Activated CD4-positive, alpha-beta T cell treated with anti-CD3 and anti-CD28 coated beads, Interleukin-2, amount 10 ng/mL, durations not matched to agents 24 days and 14 days (primary cell): ENCODE data around the gene FHAD1. TPM values are rescaled to one million over a fixed set of nuclear protein-coding genes. Genes with fewer than 3 reads are reported as not detected.
"Not testable (repeated sequence)": the region's sequence is repeated elsewhere in the genome, so short reads cannot be mapped to it uniquely, and the experiment has no call there.

ENCODE experiments used
- DNase-seq: peaks from one replicate; pipeline ENCODE4 v3.0.0; 2022
- H3K27ac Mint-ChIP-seq: one replicate; pipeline ENCODE4 v1.8.0; 2022; ENCODE audit warnings: mild to moderate bottlenecking, mixed read lengths
- H3K27me3 Mint-ChIP-seq: one replicate; pipeline ENCODE4 v1.8.0; 2022; ENCODE audit warnings: mixed read lengths
- H3K36me3 Mint-ChIP-seq: one replicate; pipeline ENCODE4 v1.8.0; 2022; ENCODE audit warnings: low read depth, mild to moderate bottlenecking, mixed read lengths
- H3K4me1 Mint-ChIP-seq: one replicate; pipeline ENCODE4 v1.8.0; 2021; ENCODE audit warnings: mixed read lengths
- H3K4me3 Mint-ChIP-seq: one replicate; pipeline ENCODE4 v1.8.0; 2022; ENCODE audit warnings: mild to moderate bottlenecking, moderate library complexity, mixed read lengths
- H3K9me3 Mint-ChIP-seq: one replicate; pipeline ENCODE4 v1.8.0; 2021; ENCODE audit warnings: mixed read lengths
- intact Hi-C: fragments of 100-400 bp; cut with micrococcal nuclease; formaldehyde crosslinking; loops from one replicate; pipeline ENCODE4 v1.15.1; 2023
- total RNA-seq: library from RNA; stranded (reverse); gene quantifications from 2 replicates; pipeline ENCODE4 v1.2.3, GENCODE V29; 2022

The FHAD1 gene
- total RNA-seq, 1 donor from 2014 or later, result not detected

- intact Hi-C loops, result no loop called here
- Mint-ChIP-seq H3K36me3 (no peaks in the 10 kb centered on the region), H3K4me1 (peaks cover 6% of the 10 kb centered on the region), H3K27ac (no peak overlapping the region), H3K9me3 (peaks cover 15% of the 10 kb centered on the region), H3K4me3 (no peak overlapping the region), H3K27me3 (peaks cover 3% of the 10 kb centered on the region)
- DNase-seq, result no peak
Measured at GRCh38 chr1:15286452-15286851, 39.4 kb downstream of the FHAD1 start.

GRCh38 chr1:15287035-15287979 is 40.3 kb downstream of the FHAD1 start:
- no peaks in the 10 kb centered on the region for H3K36me3 Mint-ChIP-seq
- peaks cover 3% of the 10 kb centered on the region for H3K27me3 Mint-ChIP-seq
- H3K9me3 Mint-ChIP-seq, result peaks cover 15% of the 10 kb centered on the region
- intact Hi-C loops, result no loop called here
- DNase-seq, result no peak
- H3K4me1 Mint-ChIP-seq, result peaks cover 6% of the 10 kb centered on the region
- no peak overlapping the region for H3K4me3 Mint-ChIP-seq
- H3K27ac Mint-ChIP-seq, result no peak overlapping the region

GRCh38 chr1:15288173-15288926 is 41.3 kb downstream of the FHAD1 start:
- no peak for DNase-seq
- Mint-ChIP-seq H3K27ac (peak overlapping the region; percentile 29), H3K36me3 (no peaks in the 10 kb centered on the region), H3K4me3 (no peak overlapping the region), H3K4me1 (peaks cover 6% of the 10 kb centered on the region), H3K27me3 (peaks cover 5% of the 10 kb centered on the region), H3K9me3 (peaks cover 15% of the 10 kb centered on the region)
- intact Hi-C loops, result no loop called here

GRCh38 chr1:15289251-15289651 is 42.2 kb downstream of the FHAD1 start:
- Mint-ChIP-seq H3K4me1 (peaks cover 6% of the 10 kb centered on the region), H3K27me3 (peaks cover 2% of the 10 kb centered on the region), H3K4me3 (no peak overlapping the region), H3K27ac (no peak overlapping the region), H3K9me3 (peaks cover 15% of the 10 kb centered on the region), H3K36me3 (no peaks in the 10 kb centered on the region)
- intact Hi-C loops, result no loop called here
- no peak for DNase-seq

- intact Hi-C loops, result no loop called here
- DNase-seq, result no peak
Measured at GRCh38 chr1:15290382-15290781, 43.4 kb downstream of the FHAD1 start.

GRCh38 chr1:15295696-15296095 is 48.7 kb downstream of the FHAD1 start:
- Mint-ChIP-seq H3K9me3 (peaks cover 7% of the 10 kb centered on the region), H3K27me3 (peaks cover 5% of the 10 kb centered on the region), H3K4me3 (no peak overlapping the region), H3K27ac (no peak overlapping the region), H3K4me1 (peaks cover 9% of the 10 kb centered on the region), H3K36me3 (no peaks in the 10 kb centered on the region)
- DNase-seq, result no peak
- intact Hi-C loops, result loop anchor here (2.0 kb wide), 1 partner anchor 47 kb away; no protein-coding TSS in a partner anchor

More at GRCh38 chr1:15290382-15290781, 43.4 kb downstream of the FHAD1 start:
- H3K27me3 Mint-ChIP-seq, result peaks cover 2% of the 10 kb centered on the region
- no peak overlapping the region for H3K4me3 Mint-ChIP-seq
- no peaks in the 10 kb centered on the region for H3K36me3 Mint-ChIP-seq
- peaks cover 15% of the 10 kb centered on the region for H3K9me3 Mint-ChIP-seq
- H3K4me1 Mint-ChIP-seq, result peaks cover 6% of the 10 kb centered on the region
- H3K27ac Mint-ChIP-seq, result peak overlapping the region; percentile 14

GRCh38 chr1:15296585-15297321 is 49.7 kb downstream of the FHAD1 start:
- H3K36me3 Mint-ChIP-seq, result no peaks in the 10 kb centered on the region
- H3K9me3 Mint-ChIP-seq, result peaks cover 7% of the 10 kb centered on the region
- no peak for DNase-seq
- H3K27ac Mint-ChIP-seq, result no peak overlapping the region
- H3K4me1 Mint-ChIP-seq, result peaks cover 9% of the 10 kb centered on the region
- intact Hi-C loops, result loop anchor here (2.0 kb wide), 1 partner anchor 48 kb away; no protein-coding TSS in a partner anchor
- no peak overlapping the region for H3K4me3 Mint-ChIP-seq
- peaks cover 5% of the 10 kb centered on the region for H3K27me3 Mint-ChIP-seq

GRCh38 chr1:15297975-15298374 is 51.0 kb downstream of the FHAD1 start:
- H3K4me1 Mint-ChIP-seq, H3K36me3 Mint-ChIP-seq, H3K9me3 Mint-ChIP-seq, H3K27ac Mint-ChIP-seq, DNase-seq, H3K27me3 Mint-ChIP-seq, H3K4me3 Mint-ChIP-seq: not testable (repeated sequence)
- intact Hi-C loops, result loop anchor here (2.0 kb wide), 1 partner anchor 49 kb away; no protein-coding TSS in a partner anchor

GRCh38 chr1:15299179-15299578 is 52.2 kb downstream of the FHAD1 start:
- Mint-ChIP-seq H3K9me3 (peaks cover 7% of the 10 kb centered on the region), H3K27ac (no peak overlapping the region), H3K36me3 (no peaks in the 10 kb centered on the region), H3K27me3 (peaks cover 3% of the 10 kb centered on the region), H3K4me3 (no peak overlapping the region), H3K4me1 (peaks cover 9% of the 10 kb centered on the region)
- no peak for DNase-seq
- intact Hi-C loops, result no loop called here

- Mint-ChIP-seq H3K36me3 (no peaks in the 10 kb centered on the region), H3K9me3 (peaks cover 7% of the 10 kb centered on the region), H3K27me3 (peaks cover 4% of the 10 kb centered on the region), H3K4me1 (peaks cover 9% of the 10 kb centered on the region), H3K27ac (no peak overlapping the region), H3K4me3 (no peak overlapping the region)
- no peak for DNase-seq
- intact Hi-C loops, result no loop called here
Measured at GRCh38 chr1:15299806-15300205, 52.8 kb downstream of the FHAD1 start.

GRCh38 chr1:15303935-15304334 is 56.9 kb downstream of the FHAD1 start:
- H3K4me1 Mint-ChIP-seq, result peaks cover 3% of the 10 kb centered on the region
- no peak overlapping the region for H3K27ac Mint-ChIP-seq
- no peaks in the 10 kb centered on the region for H3K36me3 Mint-ChIP-seq
- H3K4me3 Mint-ChIP-seq, result no peak overlapping the region
- peaks cover 14% of the 10 kb centered on the region for H3K27me3 Mint-ChIP-seq
- intact Hi-C loops, result loop anchor here (1.0 kb wide), 1 partner anchor 176 kb away; no protein-coding TSS in a partner anchor
- no peak for DNase-seq
- H3K9me3 Mint-ChIP-seq, result no peaks in the 10 kb centered on the region

GRCh38 chr1:15304708-15305467 is 57.9 kb downstream of the FHAD1 start:
- H3K36me3 Mint-ChIP-seq, result no peaks in the 10 kb centered on the region
- H3K4me1 Mint-ChIP-seq, result no peaks in the 10 kb centered on the region
- DNase-seq, result peak; percentile 89
- intact Hi-C loops, result loop anchor here (1.0 kb wide), 1 partner anchor 177 kb away; no protein-coding TSS in a partner anchor
- no peaks in the 10 kb centered on the region for H3K9me3 Mint-ChIP-seq
- peaks cover 11% of the 10 kb centered on the region for H3K27me3 Mint-ChIP-seq
- H3K4me3 Mint-ChIP-seq, result no peak overlapping the region
- no peak overlapping the region for H3K27ac Mint-ChIP-seq

- Mint-ChIP-seq H3K4me3 (no peak overlapping the region), H3K36me3 (no peaks in the 10 kb centered on the region), H3K9me3 (no peaks in the 10 kb centered on the region), H3K27ac (no peak overlapping the region), H3K4me1 (no peaks in the 10 kb centered on the region), H3K27me3 (peaks cover 11% of the 10 kb centered on the region)
- intact Hi-C loops, result no loop called here
- no peak for DNase-seq
Measured at GRCh38 chr1:15305468-15305770, 58.4 kb downstream of the FHAD1 start.
